SH-SY5Y (cell line): ENCODE measurements around the gene BLOC1S6.

ENCODE experiments used
- GATA2 ChIP-seq: IDR thresholded peaks from 2 replicates; pipeline ENCODE4 v1.6.1; 2011; ENCODE audit warnings: mild to moderate bottlenecking, low read depth, low read length
- GATA3 ChIP-seq: IDR thresholded peaks from 2 replicates; pipeline ENCODE4 v1.6.1; 2011; ENCODE audit warnings: low read depth, mild to moderate bottlenecking, low read length, moderate library complexity

The BLOC1S6 gene

GRCh38 chr15:45641999-45642932 lies 55.1 kb downstream of the BLOC1S6 start:
- no peak for TF ChIP-seq GATA2
- no peak for TF ChIP-seq GATA3

- TF ChIP-seq GATA3, result no peak
- no peak for TF ChIP-seq GATA2
Measured at GRCh38 chr15:45644437-45644836, 57.3 kb downstream of the BLOC1S6 start.

DNA sequence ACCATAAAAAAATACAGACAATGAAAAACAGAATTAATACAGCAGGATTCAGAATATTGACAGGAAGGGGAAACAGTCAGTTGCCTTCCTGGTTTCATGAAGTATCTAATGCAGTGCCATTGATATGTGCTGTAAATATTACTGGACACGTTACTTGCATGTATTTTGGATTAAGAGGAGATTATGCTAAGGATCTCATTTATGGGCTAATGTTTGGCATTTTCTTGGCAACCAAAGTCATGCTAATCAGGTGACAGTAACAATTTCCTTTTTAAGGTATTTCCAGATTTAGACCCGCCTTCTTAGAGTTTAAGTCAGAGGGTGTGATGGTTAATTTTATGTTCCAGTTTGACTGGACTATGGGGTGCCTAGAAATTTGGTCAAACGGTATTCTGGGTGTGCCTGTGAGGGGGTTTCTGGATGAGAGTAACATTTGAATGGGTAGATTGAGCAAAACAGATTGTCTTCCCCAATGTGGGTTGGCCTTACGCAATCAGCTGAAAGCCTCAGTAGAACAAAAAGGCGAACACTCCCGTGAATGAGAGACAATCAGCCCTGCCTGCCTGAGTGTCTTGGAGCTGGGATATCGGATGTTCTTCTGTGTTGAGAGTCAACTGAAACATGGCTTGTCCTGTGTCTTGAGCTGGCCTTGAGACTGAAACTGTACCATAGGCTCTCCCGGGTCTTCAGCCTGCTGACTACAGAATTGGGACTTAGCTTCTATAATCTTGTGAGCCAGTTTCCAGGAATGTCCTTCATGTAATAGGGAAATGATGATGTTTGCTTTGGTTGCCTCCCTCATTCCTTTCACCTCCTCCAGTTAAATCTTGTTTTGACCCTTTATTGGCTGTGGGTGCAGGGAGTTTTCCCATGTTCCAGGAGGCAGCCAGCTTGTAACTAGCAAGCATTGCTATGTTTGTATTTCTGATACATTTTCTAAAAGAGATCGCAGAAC lies 58.1 kb downstream of the BLOC1S6 start:
- no peak for TF ChIP-seq GATA2
- TF ChIP-seq GATA3, result no peak

DNA sequence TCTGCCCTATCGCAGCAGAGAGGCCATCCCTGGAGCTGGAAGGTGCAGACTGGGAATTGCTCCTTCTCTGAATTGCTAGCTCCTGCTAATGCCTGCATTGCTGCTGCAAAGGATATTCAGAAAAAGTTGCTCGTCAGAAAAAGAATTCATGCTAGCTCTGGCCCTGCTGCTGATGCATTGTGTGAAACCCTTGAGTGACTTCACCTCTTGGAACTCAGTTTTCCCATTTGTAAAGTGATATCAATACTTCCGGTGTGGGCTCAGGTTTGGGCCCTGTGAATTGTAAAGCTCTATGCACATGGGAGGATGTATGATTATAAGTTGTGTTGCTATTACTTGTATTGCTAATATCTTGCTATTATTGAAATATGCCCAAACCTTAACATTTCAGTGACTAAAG lies 59.0 kb downstream of the BLOC1S6 start:
- TF ChIP-seq GATA2 (no peak), GATA3 (no peak)

- TF ChIP-seq GATA3 (no peak), GATA2 (no peak)
Measured at GRCh38 chr15:45647828-45648227, 60.6 kb downstream of the BLOC1S6 start.

- no peak for TF ChIP-seq GATA2
- no peak for TF ChIP-seq GATA3
Measured at GRCh38 chr15:45648521-45649200, 61.5 kb downstream of the BLOC1S6 start.

DNA sequence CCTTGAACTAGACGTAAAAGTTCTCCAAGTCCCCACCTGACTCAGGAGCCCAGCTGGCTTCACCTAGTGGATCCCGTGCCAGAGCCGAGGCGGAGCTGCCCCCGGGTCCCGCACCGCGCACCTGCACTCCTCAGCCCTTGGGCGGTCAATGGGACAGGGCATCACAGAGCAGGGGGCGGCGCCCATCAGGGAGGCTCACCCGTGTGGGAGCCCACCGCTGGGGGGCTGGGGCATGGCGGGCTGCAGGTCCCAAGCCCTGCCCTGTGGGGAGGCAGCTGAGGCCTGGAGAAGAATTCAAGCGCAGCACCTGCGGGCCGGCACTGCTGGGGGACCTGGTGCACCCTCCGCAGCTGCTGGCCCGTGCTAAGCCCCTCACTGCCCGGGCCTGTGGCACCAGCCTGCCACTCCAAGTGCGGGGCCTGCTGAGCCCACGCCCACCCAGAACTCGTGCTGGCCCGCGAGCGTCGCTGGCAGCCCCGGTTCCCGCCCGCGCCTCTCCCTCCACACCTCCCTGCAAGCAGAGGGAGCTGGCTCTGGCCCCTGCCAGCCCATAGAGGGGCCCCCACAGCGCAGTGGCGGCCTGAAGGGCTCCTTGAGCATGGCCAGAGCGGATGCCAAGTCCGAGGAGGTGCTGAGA lies 63.8 kb downstream of the BLOC1S6 start:
- TF ChIP-seq GATA2, result no peak
- no peak for TF ChIP-seq GATA3

- TF ChIP-seq GATA3, result no peak
- TF ChIP-seq GATA2, result no peak
Measured at GRCh38 chr15:45653702-45654424, 66.7 kb downstream of the BLOC1S6 start.

- TF ChIP-seq GATA3, result no peak
- TF ChIP-seq GATA2, result no peak
Measured at GRCh38 chr15:45654749-45655148, 67.6 kb downstream of the BLOC1S6 start.

GRCh38 chr15:45657254-45657653 lies 70.1 kb downstream of the BLOC1S6 start:
- no peak for TF ChIP-seq GATA3

DNA sequence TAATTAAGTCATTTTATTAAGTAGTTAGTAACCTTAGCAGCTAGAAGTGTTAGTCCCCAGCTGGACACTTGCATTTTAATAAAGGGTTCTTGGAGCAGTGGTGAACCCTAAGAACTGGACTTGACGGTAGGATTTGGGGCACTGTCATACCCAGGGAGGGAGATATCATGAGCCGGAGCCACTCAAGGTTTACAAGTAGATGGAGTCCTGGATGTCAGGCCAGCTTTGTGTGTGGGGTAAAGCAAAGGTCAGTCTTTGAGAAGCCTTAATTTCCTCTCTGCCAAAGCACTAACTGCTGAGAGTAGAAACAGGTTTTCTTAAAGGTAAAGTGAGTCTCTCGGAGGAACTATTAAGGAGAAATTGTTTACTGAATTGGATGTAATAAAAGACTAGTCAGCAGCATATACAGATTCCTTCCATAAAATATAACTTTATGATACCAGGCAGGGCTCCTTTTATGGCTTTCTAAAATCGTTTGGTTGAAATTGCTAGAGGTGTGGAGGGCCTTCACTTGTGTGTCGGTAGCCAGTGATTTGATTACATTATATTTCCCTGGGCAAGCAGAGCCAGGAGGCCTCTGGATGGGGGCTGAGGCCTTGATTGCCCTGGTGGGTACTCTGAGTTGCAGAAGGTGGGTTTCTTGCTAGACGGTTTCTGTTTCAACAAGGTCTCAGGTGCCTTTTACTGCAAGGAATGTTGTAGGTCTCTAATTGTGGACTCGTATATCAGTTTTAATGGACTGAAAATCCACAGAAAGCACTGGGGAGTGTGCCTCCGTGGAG lies 70.8 kb downstream of the BLOC1S6 start:
- TF ChIP-seq GATA2 (no peak), GATA3 (no peak)
